ENCODE results near the gene EFNA3. TPM values are rescaled to one million over a fixed set of nuclear protein-coding genes. Genes with fewer than 3 reads are reported as not detected.

EFNA3 gene
- polyA plus RNA-seq, 1 experiment: 0.56 TPM

- DNase-seq (ENCODE audit: low read depth, low spot score): no peak
- no peak for TF ChIP-seq CTCF (IDR thresholded peaks at IDR 0.05; ENCODE audit: low read depth, low read length)
- POLR2A ChIA-PET: no interaction called here
- Histone ChIP-seq H3K27me3 (ENCODE audit: control insufficient read depth, insufficient read depth, low read length) (peaks cover 17% of the 10 kb centered on the region), H3K27ac (ENCODE audit: low read depth, low read length) (no peak overlapping the region), H3K9me3 (ENCODE audit: control insufficient read depth, insufficient read depth, low read length) (no peaks in the 10 kb centered on the region), H3K4me3 (ENCODE audit: low read depth, low read length) (no peak overlapping the region)
- CTCF ChIA-PET: interaction anchor here (3.6 to 4.6 kb wide), 3 partner anchors 19 to 42 kb away, joined by 29 to 32 read pairs (median 31); partner anchors contain the start of gene EFNA4
Observed at GRCh38 chr1:155042789-155043188, 35.8 kb upstream of the EFNA3 start.

- Histone ChIP-seq H3K27me3 (ENCODE audit: control insufficient read depth, insufficient read depth, low read length) (peaks cover 17% of the 10 kb centered on the region), H3K4me3 (ENCODE audit: low read depth, low read length) (no peak overlapping the region), H3K9me3 (ENCODE audit: control insufficient read depth, insufficient read depth, low read length) (no peaks in the 10 kb centered on the region), H3K27ac (ENCODE audit: low read depth, low read length) (no peak overlapping the region)
- TF ChIP-seq CTCF (IDR thresholded peaks at IDR 0.05; ENCODE audit: low read depth, low read length): no peak
- no peak for DNase-seq (ENCODE audit: low read depth, low spot score)
- ChIA-PET CTCF (interaction anchor here (0.9 to 3.7 kb wide), 10 partner anchors 8 to 129 kb away, joined by 3 to 31 read pairs (median 6); partner anchors contain the start of genes EFNA4, FLAD1 and KRTCAP2), POLR2A (interaction anchor here (0.6 kb wide), 1 partner anchor 580 kb away, joined by 3 read pairs; no protein-coding TSS in a partner anchor)
Observed at GRCh38 chr1:155043301-155043702, 35.3 kb upstream of the EFNA3 start.

GRCh38 chr1:155043793-155044192 lies 34.8 kb upstream of the EFNA3 start:
- H3K4me3 ChIP-seq (ENCODE audit: low read depth, low read length): no peak overlapping the region
- no peak for TF ChIP-seq CTCF (IDR thresholded peaks at IDR 0.05; ENCODE audit: low read depth, low read length)
- DNase-seq (ENCODE audit: low read depth, low spot score): no peak
- H3K27ac ChIP-seq (ENCODE audit: low read depth, low read length): no peak overlapping the region
- ChIA-PET CTCF (interaction anchor here (0.7 to 3.7 kb wide), 15 partner anchors 9 to 423 kb away, joined by 3 to 31 read pairs (median 6); partner anchors contain the start of genes EFNA4, FLAD1 and KRTCAP2), POLR2A (interaction anchor here (0.6 to 1.5 kb wide), 2 partner anchors 41 to 581 kb away, joined by 3 to 5 read pairs; no protein-coding TSS in a partner anchor)
- H3K27me3 ChIP-seq (ENCODE audit: control insufficient read depth, insufficient read depth, low read length): peaks cover 13% of the 10 kb centered on the region
- H3K9me3 ChIP-seq (ENCODE audit: control insufficient read depth, insufficient read depth, low read length): no peaks in the 10 kb centered on the region

- no peak for TF ChIP-seq CTCF (IDR thresholded peaks at IDR 0.05; ENCODE audit: low read depth, low read length)
- Histone ChIP-seq H3K27me3 (ENCODE audit: control insufficient read depth, insufficient read depth, low read length) (peaks cover 11% of the 10 kb centered on the region), H3K27ac (ENCODE audit: low read depth, low read length) (no peak overlapping the region), H3K4me3 (ENCODE audit: low read depth, low read length) (no peak overlapping the region), H3K9me3 (ENCODE audit: control insufficient read depth, insufficient read depth, low read length) (no peaks in the 10 kb centered on the region)
- ChIA-PET POLR2A (interaction anchor here (1.5 kb wide), 1 partner anchor 40 kb away, joined by 5 read pairs; no protein-coding TSS in a partner anchor), CTCF (interaction anchor here (0.6 to 3.7 kb wide), 22 partner anchors 9 to 1732 kb away, joined by 3 to 31 read pairs (median 5); partner anchors contain the start of genes EFNA4, FLAD1, PBXIP1 and ZBTB7B)
- DNase-seq (ENCODE audit: low read depth, low spot score): no peak
Observed at GRCh38 chr1:155044365-155044764, 34.3 kb upstream of the EFNA3 start.
